Nephron progenitor cell (in vitro differentiated cells): ENCODE data around the gene POLR1D.
A peak's percentile ranks its signal among the peaks of the same experiment; 100 is the strongest.

Experiments
- DNase-seq: peaks from one replicate; pipeline ENCODE4 v3.0.0; 2021
- H3K27ac Mint-ChIP-seq: 2 replicates; pipeline ENCODE4 v1.8.0; 2021; ENCODE audit warnings: mild to moderate bottlenecking, moderate library complexity, mixed read lengths
- H3K27me3 Mint-ChIP-seq: 2 replicates; pipeline ENCODE4 v1.8.0; 2021; ENCODE audit warnings: mild to moderate bottlenecking, low read depth, mixed read lengths; ENCODE audit not compliant: poor library complexity
- H3K36me3 Mint-ChIP-seq: 2 replicates; pipeline ENCODE4 v1.8.0; 2021; ENCODE audit warnings: low read depth, mixed read lengths
- H3K4me1 Mint-ChIP-seq: 2 replicates; pipeline ENCODE4 v1.8.0; 2021; ENCODE audit warnings: mixed read lengths
- H3K4me3 Mint-ChIP-seq: 2 replicates; pipeline ENCODE4 v1.8.0; 2021; ENCODE audit warnings: mild to moderate bottlenecking, moderate library complexity, mixed read lengths
- H3K9me3 Mint-ChIP-seq: 2 replicates; pipeline ENCODE4 v1.8.0; 2021; ENCODE audit warnings: mild to moderate bottlenecking, moderate library complexity, mixed read lengths
- TF ChIP-seq, protein P1 (sequence below): fragments of 200-600 bp; sonication (generic); IDR thresholded peaks from 2 replicates; pipeline ENCODE4 v1.5.0; 2021; ENCODE audit warnings: antibody characterized with exemption

The POLR1D gene

DNA sequence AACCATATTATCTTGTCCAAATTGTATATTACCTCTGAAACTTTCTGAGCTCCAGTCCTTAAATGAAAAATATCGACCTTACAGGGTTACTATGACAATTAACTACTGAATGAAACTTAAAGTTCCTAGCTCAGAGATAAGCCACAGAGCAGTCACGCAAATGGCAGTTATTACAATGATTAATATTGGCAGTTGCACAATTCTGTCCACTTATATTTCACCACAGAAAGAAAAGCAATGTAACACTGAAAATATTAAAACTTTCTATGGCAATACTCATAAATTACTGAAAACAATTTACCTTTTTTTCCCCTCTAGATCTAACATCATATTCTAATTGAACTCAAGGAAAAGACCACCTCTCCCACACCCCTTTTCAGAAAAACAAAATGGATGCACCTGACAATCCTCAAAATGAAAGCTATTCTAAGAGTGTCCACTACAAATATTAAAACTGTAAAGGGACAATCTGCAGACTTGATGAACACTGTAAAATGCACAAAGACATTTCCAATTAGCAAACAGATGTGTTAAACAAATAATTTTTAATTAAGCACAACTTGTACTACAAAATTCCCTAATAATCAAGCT lies 16.0 kb upstream of the POLR1D start:
- no peak overlapping the region for H3K4me3 Mint-ChIP-seq

DNA sequence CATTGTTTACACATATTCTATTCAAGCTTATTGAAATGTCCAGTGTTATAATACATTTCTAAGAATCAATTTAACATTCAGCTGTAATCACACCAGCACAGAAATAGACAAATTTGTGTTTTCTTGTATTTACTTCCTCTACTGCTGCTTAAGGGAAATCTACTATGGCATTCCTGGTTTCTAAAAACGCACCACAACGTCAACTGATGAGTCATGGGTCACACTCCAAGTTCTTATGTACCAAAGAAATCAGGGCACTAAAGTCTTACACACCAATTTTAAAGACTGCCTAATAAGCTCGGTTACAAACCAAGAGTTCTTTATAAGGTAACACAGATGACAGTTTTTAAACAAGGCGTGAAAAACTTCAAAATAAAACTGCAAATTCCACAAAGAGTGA lies 14.6 kb upstream of the POLR1D start:
- peaks cover 5% of the 10 kb centered on the region for H3K4me1 Mint-ChIP-seq
- H3K27ac Mint-ChIP-seq, result no peak overlapping the region
- no peaks in the 10 kb centered on the region for H3K27me3 Mint-ChIP-seq
- H3K4me3 Mint-ChIP-seq, result no peak overlapping the region
- no peaks in the 10 kb centered on the region for H3K36me3 Mint-ChIP-seq
- H3K9me3 Mint-ChIP-seq, result no peaks in the 10 kb centered on the region
- DNase-seq, result no peak
- TF ChIP-seq, protein P1, sequence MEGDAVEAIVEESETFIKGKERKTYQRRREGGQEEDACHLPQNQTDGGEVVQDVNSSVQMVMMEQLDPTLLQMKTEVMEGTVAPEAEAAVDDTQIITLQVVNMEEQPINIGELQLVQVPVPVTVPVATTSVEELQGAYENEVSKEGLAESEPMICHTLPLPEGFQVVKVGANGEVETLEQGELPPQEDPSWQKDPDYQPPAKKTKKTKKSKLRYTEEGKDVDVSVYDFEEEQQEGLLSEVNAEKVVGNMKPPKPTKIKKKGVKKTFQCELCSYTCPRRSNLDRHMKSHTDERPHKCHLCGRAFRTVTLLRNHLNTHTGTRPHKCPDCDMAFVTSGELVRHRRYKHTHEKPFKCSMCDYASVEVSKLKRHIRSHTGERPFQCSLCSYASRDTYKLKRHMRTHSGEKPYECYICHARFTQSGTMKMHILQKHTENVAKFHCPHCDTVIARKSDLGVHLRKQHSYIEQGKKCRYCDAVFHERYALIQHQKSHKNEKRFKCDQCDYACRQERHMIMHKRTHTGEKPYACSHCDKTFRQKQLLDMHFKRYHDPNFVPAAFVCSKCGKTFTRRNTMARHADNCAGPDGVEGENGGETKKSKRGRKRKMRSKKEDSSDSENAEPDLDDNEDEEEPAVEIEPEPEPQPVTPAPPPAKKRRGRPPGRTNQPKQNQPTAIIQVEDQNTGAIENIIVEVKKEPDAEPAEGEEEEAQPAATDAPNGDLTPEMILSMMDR, result no peak

More for the DNA sequence above, 16.0 kb upstream of the POLR1D start:
- no peak for DNase-seq
- Mint-ChIP-seq H3K4me1 (peaks cover 5% of the 10 kb centered on the region), H3K27ac (no peak overlapping the region), H3K9me3 (no peaks in the 10 kb centered on the region), H3K36me3 (no peaks in the 10 kb centered on the region), H3K27me3 (no peaks in the 10 kb centered on the region)
- TF ChIP-seq, protein P1, result no peak

DNA sequence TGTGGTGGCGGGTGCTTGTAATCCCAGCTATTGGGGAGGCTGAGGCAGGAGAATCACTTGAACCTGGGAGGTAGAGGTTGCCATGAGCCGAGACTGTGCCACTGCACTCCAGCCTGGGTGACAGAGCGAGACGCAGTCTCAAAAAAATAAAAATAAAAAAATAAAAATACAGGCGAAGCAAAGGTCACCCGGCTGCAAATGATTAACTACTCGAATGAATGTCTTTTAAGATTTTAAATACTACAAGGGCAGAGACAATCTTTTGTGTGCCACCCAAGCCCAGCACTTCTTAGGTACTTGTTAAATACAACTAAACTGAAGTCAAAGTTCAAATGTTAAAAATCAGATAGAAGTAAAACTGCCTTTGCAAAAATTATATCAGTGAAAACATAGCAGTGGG lies 8.1 kb upstream of the POLR1D start:
- Mint-ChIP-seq H3K4me1 (peaks cover 12% of the 10 kb centered on the region), H3K4me3 (no peak overlapping the region), H3K36me3 (peaks cover 26% of the 10 kb centered on the region), H3K9me3 (peaks cover 18% of the 10 kb centered on the region), H3K27me3 (no peaks in the 10 kb centered on the region), H3K27ac (no peak overlapping the region)
- DNase-seq, result no peak
- TF ChIP-seq, protein P1, result no peak

DNA sequence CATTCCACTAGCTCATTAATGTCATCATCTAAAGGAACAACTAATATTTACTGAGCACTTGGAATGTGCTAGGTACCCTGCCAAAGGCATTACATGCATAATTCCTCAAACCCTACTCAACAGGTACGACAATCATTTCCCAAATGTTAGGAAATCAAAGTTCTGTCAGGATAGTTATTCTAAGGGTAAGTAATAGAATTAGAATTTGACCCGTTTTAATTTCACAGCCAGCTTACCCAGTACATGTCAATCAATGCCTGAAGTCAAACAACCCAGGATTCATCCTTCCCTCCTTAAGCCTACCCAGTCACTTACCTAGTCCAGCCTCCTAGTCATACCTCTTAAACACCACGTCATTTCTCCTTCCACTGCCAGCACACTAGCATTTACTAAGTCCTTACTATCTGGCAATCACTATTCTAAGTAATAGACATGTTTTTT lies 3.8 kb upstream of the POLR1D start:
- no peak overlapping the region for H3K27ac Mint-ChIP-seq
- peak overlapping the region; percentile 97 for H3K4me3 Mint-ChIP-seq

DNA sequence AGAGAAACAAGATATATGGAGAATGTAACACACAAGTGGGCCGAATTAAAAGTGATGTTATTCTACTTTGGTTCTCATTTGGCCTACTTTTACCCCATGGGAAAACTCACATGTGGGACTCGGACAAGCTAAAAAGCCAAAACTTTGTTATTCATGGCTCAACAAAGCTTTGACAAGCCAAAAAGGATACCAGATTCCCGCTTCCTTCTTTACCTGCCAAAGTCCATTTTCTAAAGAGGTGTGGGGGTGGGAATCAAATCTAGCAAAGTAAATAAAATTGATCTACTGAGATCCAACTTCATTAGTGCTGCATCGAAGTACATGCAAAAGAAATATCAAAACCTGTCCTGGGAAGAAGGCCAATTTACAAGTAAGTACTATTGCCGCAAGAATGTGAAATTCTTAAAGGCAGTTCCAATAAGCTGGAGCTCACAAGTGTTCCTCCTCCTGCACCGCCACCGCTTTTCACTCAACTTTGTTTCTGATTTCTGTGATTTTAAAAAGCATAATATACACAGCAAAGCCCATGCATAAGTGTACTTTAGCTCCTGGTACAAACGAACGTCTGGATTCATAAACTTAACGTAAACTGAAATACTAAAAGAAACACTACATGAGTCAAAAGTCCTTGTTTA lies 2.5 kb upstream of the POLR1D start:
- no peaks in the 10 kb centered on the region for H3K27me3 Mint-ChIP-seq
- H3K9me3 Mint-ChIP-seq, result peaks cover 8% of the 10 kb centered on the region
- H3K36me3 Mint-ChIP-seq, result peaks cover 36% of the 10 kb centered on the region
- no peak overlapping the region for H3K27ac Mint-ChIP-seq
- H3K4me3 Mint-ChIP-seq, result peak overlapping the region; percentile 97
- TF ChIP-seq, protein P1, result no peak
- H3K4me1 Mint-ChIP-seq, result peaks cover 46% of the 10 kb centered on the region
- no peak for DNase-seq

More for the DNA sequence above, 3.8 kb upstream of the POLR1D start:
- peaks cover 33% of the 10 kb centered on the region for H3K4me1 Mint-ChIP-seq
- no peak for DNase-seq
- H3K9me3 Mint-ChIP-seq, result peaks cover 16% of the 10 kb centered on the region
- TF ChIP-seq, protein P1, result no peak
- no peaks in the 10 kb centered on the region for H3K27me3 Mint-ChIP-seq
- H3K36me3 Mint-ChIP-seq, result peaks cover 31% of the 10 kb centered on the region
